ENCODE results near the gene RRP1.

Gene RRP1

GRCh38 chr21:43832158-43832550 is 42.8 kb downstream of the RRP1 start:
- H3K4me3 ChIP-seq (ENCODE audit: low read depth, low read length), result no peak overlapping the region
- TF ChIP-seq CTCF (conservative IDR thresholded peaks at IDR 0.05; ENCODE audit: low read depth, low read length), result no peak
- DNase-seq (ENCODE audit: low read depth), result no peak

- no peak for DNase-seq (ENCODE audit: low read depth)
- H3K4me3 ChIP-seq (ENCODE audit: low read depth, low read length), result no peak overlapping the region
- no peak for TF ChIP-seq CTCF (conservative IDR thresholded peaks at IDR 0.05; ENCODE audit: low read depth, low read length)
Observed at GRCh38 chr21:43832648-43833047, 43.3 kb downstream of the RRP1 start.

- DNase-seq (ENCODE audit: low read depth), result no peak
- no peak overlapping the region for H3K4me3 ChIP-seq (ENCODE audit: low read depth, low read length)
- TF ChIP-seq CTCF (conservative IDR thresholded peaks at IDR 0.05; ENCODE audit: low read depth, low read length), result no peak
Observed at GRCh38 chr21:43834146-43834905, 44.9 kb downstream of the RRP1 start.

- DNase-seq (ENCODE audit: low read depth), result no peak
- no peak overlapping the region for H3K4me3 ChIP-seq (ENCODE audit: low read depth, low read length)
- no peak for TF ChIP-seq CTCF (conservative IDR thresholded peaks at IDR 0.05; ENCODE audit: low read depth, low read length)
Observed at GRCh38 chr21:43835050-43835449, 45.7 kb downstream of the RRP1 start.

- H3K4me3 ChIP-seq (ENCODE audit: low read depth, low read length), result no peak overlapping the region
- TF ChIP-seq CTCF (conservative IDR thresholded peaks at IDR 0.05; ENCODE audit: low read depth, low read length), result no peak
- DNase-seq (ENCODE audit: low read depth), result no peak
Observed at GRCh38 chr21:43835861-43836260, 46.5 kb downstream of the RRP1 start.

- no peak overlapping the region for H3K4me3 ChIP-seq (ENCODE audit: low read depth, low read length)
Observed at GRCh38 chr21:43836616-43837015, 47.2 kb downstream of the RRP1 start.

More at GRCh38 chr21:43836616-43837015, 47.2 kb downstream of the RRP1 start:
- no peak for TF ChIP-seq CTCF (conservative IDR thresholded peaks at IDR 0.05; ENCODE audit: low read depth, low read length)
- DNase-seq (ENCODE audit: low read depth), result no peak

Data from choroid plexus epithelial cell (primary cell).